Smooth muscle cell (in vitro differentiated cells): ENCODE measurements around the gene BICDL1. TPM values are rescaled to one million over a fixed set of nuclear protein-coding genes. Genes with fewer than 3 reads are reported as not detected.

Experiments
- DNase-seq: peaks from one replicate; lab custom pipeline; 2025; ENCODE audit not compliant: unreplicated experiment; lab: John Stamatoyannopoulos, UW
- H2AFZ ChIP-seq: fragments of 200-600 bp; sonication (generic); 2 replicates; pipeline ENCODE4 v1.6.0; 2016; ENCODE audit warnings: antibody characterized with exemption, low read depth, mild to moderate bottlenecking
- H3F3A ChIP-seq: fragments of 200-600 bp; sonication (generic); 2 replicates; pipeline ENCODE4 v1.6.0; 2017; ENCODE audit warnings: antibody characterized with exemption, low read depth
- H3K27ac ChIP-seq: fragments of 200-600 bp; sonication (generic); 2 replicates; pipeline ENCODE4 v1.5.1; 2016; ENCODE audit warnings: low read depth, mild to moderate bottlenecking
- H3K27me3 ChIP-seq: fragments of 200-600 bp; sonication (generic); 2 replicates; pipeline ENCODE4 v1.6.1; 2016; ENCODE audit warnings: low read depth, mild to moderate bottlenecking
- H3K36me3 ChIP-seq: fragments of 200-600 bp; sonication (generic); 2 replicates; pipeline ENCODE4 v1.5.1; 2016; ENCODE audit warnings: low read depth
- H3K4me1 ChIP-seq: fragments of 200-600 bp; sonication (generic); 2 replicates; pipeline ENCODE4 v1.5.1; 2016; ENCODE audit warnings: low read depth
- H3K4me2 ChIP-seq: fragments of 200-600 bp; sonication (generic); 2 replicates; pipeline ENCODE4 v1.6.0; 2016; ENCODE audit warnings: mild to moderate bottlenecking
- H3K4me3 ChIP-seq: fragments of 200-600 bp; sonication (generic); 2 replicates; pipeline ENCODE4 v1.5.1; 2016; ENCODE audit warnings: mild to moderate bottlenecking
- H3K79me2 ChIP-seq: fragments of 200-600 bp; sonication (generic); 2 replicates; pipeline ENCODE4 v1.6.0; 2016; ENCODE audit warnings: low read depth, mild to moderate bottlenecking
- H3K9ac ChIP-seq: fragments of 200-600 bp; sonication (generic); 2 replicates; pipeline ENCODE4 v1.6.0; 2016; ENCODE audit warnings: low read depth
- H3K9me3 ChIP-seq: fragments of 200-600 bp; sonication (generic); replicated peaks from 2 replicates; pipeline ENCODE4 v1.5.1; 2016; ENCODE audit warnings: low read depth
- H4K20me1 ChIP-seq: fragments of 200-600 bp; sonication (generic); 2 replicates; pipeline ENCODE4 v1.6.0; 2016; ENCODE audit warnings: low read depth
- WGBS: methylation state at CpG from one replicate; pipeline ENCODE4 v1.1.7; 2016; ENCODE audit warnings: low lambda C conversion rate; 5-methylcytosine and 5-hydroxymethylcytosine counted together
- polyA plus RNA-seq: library from polyadenylated mRNA; unstranded; fragments of >200 nt; fragmentation: Nextera tagmentation; extraction: Ambion mirVana; gene quantifications from 2 replicates; pipeline ENCODE4 v1.2.1, GENCODE V29; 2016
- total RNA-seq: library from RNA; depleted of rRNA; stranded (reverse); fragments of >200 nt; gene quantifications from 2 replicates; pipeline ENCODE4 v1.2.3, GENCODE V29; 2014
- TF ChIP-seq, protein P1 (sequence below): fragments of 200-600 bp; sonication (generic); IDR thresholded peaks from 2 replicates; pipeline ENCODE4 v1.5.1; 2017; ENCODE audit warnings: borderline replicate concordance, mild to moderate bottlenecking, antibody characterized with exemption; ENCODE audit not compliant: insufficient read depth, poor library complexity, severe bottlenecking

BICDL1 gene
- total and polyA plus RNA-seq, 2 experiments from 2014 or later = 0.43 to 1.7 TPM

- H3K4me3 ChIP-seq = no peak overlapping the region
- no peak overlapping the region for H3K9ac ChIP-seq
- TF ChIP-seq, protein P1, sequence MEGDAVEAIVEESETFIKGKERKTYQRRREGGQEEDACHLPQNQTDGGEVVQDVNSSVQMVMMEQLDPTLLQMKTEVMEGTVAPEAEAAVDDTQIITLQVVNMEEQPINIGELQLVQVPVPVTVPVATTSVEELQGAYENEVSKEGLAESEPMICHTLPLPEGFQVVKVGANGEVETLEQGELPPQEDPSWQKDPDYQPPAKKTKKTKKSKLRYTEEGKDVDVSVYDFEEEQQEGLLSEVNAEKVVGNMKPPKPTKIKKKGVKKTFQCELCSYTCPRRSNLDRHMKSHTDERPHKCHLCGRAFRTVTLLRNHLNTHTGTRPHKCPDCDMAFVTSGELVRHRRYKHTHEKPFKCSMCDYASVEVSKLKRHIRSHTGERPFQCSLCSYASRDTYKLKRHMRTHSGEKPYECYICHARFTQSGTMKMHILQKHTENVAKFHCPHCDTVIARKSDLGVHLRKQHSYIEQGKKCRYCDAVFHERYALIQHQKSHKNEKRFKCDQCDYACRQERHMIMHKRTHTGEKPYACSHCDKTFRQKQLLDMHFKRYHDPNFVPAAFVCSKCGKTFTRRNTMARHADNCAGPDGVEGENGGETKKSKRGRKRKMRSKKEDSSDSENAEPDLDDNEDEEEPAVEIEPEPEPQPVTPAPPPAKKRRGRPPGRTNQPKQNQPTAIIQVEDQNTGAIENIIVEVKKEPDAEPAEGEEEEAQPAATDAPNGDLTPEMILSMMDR = no peak
- no peak for DNase-seq
- no peaks in the 10 kb centered on the region for H3F3A ChIP-seq
- no peaks in the 10 kb centered on the region for H3K79me2 ChIP-seq
- H2AFZ ChIP-seq = no peak overlapping the region
- no peak overlapping the region for H3K27ac ChIP-seq
- no peaks in the 10 kb centered on the region for H3K9me3 ChIP-seq
- WGBS = 97% methylated on average over 6 of the region's 6 CpGs
- H3K4me1 ChIP-seq = no peaks in the 10 kb centered on the region
- no peaks in the 10 kb centered on the region for H3K27me3 ChIP-seq
- H3K4me2 ChIP-seq = no peak overlapping the region
- no peaks in the 10 kb centered on the region for H4K20me1 ChIP-seq
- H3K36me3 ChIP-seq = no peaks in the 10 kb centered on the region
Observed at GRCh38 chr12:120076651-120077050, 87.6 kb downstream of the BICDL1 start.

DNA sequence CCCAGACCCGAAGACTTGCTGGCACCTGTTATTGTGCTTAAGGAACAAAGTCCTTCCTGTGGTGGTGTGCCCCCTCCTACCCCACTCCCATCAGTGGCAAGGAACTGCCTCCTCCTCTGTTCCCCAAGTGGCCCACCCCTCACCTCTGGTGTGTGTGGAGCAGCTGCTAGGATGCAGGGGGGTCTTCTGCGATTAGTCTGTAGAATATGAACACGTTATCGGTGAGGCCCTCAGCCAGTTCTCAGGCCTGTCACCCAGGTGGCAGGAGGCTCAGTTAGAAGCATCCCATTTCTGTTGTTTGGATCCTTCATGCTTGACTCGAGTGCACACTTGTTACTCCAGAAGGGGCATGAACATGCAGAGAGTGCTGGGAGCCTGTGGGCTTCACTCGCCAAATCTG is 88.2 kb downstream of the BICDL1 start:
- Histone ChIP-seq H3F3A (no peaks in the 10 kb centered on the region), H3K27ac (no peak overlapping the region), H3K79me2 (no peaks in the 10 kb centered on the region), H2AFZ (no peak overlapping the region), H3K4me3 (no peak overlapping the region), H3K27me3 (no peaks in the 10 kb centered on the region), H3K4me1 (no peaks in the 10 kb centered on the region), H3K9me3 (no peaks in the 10 kb centered on the region), H3K9ac (no peak overlapping the region), H3K4me2 (no peak overlapping the region), H4K20me1 (no peaks in the 10 kb centered on the region), H3K36me3 (no peaks in the 10 kb centered on the region)
- TF ChIP-seq, protein P1 = no peak
- WGBS = 92% methylated on average over 6 of the region's 6 CpGs
- DNase-seq = no peak

DNA sequence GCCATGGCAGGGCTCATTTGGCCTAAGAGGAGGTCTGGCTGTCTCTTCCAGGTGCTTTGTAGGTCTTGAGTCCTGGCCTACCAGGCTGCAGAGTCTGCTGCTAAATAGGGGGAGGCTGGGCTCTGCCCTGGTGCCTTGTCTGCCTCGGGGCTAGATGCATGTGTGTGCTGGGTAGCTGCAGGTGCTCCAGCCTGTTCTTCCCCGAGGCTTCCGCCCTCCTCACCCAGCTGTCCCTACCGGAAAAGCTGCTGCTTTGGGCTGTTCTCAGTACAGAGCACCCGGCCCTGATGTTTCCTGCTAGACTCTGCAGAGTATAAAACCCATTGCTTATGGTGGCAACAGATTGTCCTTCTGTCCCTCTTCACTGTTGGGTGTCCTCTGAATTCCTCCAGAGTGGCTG is 89.8 kb downstream of the BICDL1 start:
- H3K9me3 ChIP-seq = no peaks in the 10 kb centered on the region
- no peak overlapping the region for H3K4me3 ChIP-seq
- no peak overlapping the region for H3K4me2 ChIP-seq
- H3K9ac ChIP-seq = no peak overlapping the region
- H3F3A ChIP-seq = no peaks in the 10 kb centered on the region
- H3K27ac ChIP-seq = no peak overlapping the region
- WGBS = 66% methylated on average over 5 of the region's 5 CpGs
- no peaks in the 10 kb centered on the region for H4K20me1 ChIP-seq
- no peak for DNase-seq
- TF ChIP-seq, protein P1 = no peak
- no peaks in the 10 kb centered on the region for H3K79me2 ChIP-seq
- no peaks in the 10 kb centered on the region for H3K4me1 ChIP-seq
- no peak overlapping the region for H2AFZ ChIP-seq
- no peaks in the 10 kb centered on the region for H3K27me3 ChIP-seq
- H3K36me3 ChIP-seq = no peaks in the 10 kb centered on the region
